Activated T-cell treated with anti-CD3 and anti-CD28 coated beads, Interleukin-2, amount 50 U/mL, for 1 hour (primary cell): ENCODE data around the gene MDFIC.
"Not testable (repeated sequence)": the region's sequence is repeated elsewhere in the genome, so short reads cannot be mapped to it uniquely, and the experiment has no call there.

Source experiments
- DNase-seq: peaks from one replicate; pipeline ENCODE4 v3.0.0-alpha.2; 2020

Gene MDFIC

DNA sequence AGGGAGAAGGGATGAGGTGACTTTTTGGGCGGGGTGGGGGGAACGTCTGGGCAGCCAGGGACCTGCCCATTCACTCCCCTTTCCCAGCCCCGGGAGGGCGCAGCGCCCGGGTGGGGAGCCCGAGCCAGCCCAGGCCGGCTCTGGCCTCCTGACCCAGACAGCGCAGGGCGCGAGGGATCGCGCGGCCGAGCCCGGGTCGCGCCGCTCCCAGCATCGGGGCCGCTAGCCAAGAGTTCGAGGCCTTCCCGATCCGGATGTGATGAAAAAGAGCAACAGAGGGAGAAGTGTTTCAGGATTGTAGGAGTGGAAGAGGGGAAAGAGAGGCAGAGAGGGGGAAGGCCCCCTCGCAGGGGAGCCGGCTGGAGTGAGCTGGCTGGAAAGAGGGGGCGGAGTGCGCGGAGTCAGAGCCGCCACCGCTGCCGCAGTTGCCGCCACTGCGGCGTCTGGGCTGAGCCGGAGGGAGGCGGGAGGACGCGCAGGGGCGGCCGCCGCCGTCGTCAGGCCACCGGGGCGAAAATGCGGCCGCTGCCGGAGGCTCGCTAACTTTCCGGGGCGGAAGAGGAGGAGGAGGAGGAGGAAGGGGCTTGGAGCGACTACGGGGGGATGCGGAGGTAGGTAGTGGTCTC lies at the start of gene MDFIC:
Gene MDFIC (plus strand): TSS at position 69 of the 626 bp plus-strand sequence. CDS start 940 bp downstream, outside the sequence.
- DNase-seq: peak; percentile 72

DNA sequence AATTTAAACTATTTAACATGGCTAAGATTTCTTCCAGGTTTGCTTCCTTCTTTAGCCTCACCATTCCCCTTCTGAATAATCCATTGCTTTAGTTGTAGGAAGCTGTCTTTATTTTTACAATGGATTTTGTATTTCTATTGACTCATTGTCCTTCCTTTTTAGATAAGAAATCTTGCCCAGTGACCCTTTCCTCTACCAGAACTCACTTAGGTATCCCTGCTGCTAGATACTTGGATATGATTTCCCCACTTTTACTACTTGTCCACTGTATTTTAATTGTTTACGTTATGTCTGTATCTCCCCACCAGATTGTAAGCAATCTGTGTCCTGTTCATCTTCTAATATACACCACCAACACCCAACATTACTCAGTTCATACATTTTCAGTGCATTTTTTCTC lies 47.7 kb upstream of the MDFIC start:
- DNase-seq: no peak

DNA sequence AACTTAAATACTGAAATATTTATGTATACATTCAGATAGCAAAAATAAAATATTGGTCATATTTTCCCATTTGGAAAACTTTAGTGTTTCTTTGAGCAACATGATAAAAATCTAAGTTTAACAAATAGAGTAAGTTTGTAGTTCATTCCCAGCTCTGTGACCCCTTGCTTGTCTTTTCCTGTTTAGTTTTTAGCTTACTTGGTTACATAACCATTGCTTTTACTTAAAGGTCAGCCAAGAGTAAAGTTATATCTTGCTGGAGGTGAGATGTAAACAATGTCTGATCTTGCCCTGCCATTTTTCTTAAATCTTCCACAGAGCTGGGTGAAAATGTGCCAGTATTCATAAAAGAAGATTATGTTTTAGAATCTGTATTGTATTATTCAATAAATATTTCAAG lies 46.7 kb upstream of the MDFIC start:
- DNase-seq: no peak

DNA sequence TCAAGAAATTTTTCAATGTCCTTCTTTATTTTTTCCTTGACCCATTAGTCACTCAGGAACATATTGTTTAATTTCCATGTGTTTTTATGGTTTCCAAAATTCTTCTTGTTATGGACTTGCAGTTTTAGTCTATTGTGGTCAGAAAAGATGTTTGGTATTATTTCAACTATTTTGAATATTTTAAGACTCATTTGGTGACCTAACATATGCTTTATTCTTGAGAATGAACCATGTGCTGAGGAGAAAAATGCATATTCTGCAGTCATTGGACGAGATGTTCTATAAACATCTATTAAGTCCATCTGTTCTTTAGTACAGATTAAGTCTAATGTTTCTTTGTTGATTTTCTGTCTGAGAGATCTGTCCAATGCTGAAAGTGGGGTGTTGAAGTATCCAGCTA lies 42.3 kb upstream of the MDFIC start:
- DNase-seq: no peak

- DNase-seq: no peak
Measured at GRCh38 chr7:114885836-114886235, 36.1 kb upstream of the MDFIC start.

DNA sequence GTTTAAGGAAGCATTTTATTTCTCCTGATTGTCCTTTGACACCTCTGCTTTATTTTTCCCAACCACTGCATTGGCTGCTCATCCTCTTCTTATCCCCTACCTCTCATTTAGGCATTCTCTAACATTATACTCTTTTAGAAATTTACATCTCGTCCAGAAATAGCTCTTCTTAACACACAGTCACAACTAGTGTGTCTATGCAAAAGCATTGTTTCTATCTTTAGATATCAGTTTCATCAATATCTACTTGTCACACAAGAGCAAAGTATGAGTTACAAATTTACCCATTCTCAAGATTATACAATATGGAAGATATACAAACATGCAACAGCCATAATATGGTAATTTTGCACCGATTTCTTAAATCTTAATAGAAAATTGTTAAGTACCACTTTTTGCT lies 35.7 kb upstream of the MDFIC start:
- no peak for DNase-seq

GRCh38 chr7:114889116-114889515 lies 32.8 kb upstream of the MDFIC start:
- not testable (repeated sequence) for DNase-seq

DNA sequence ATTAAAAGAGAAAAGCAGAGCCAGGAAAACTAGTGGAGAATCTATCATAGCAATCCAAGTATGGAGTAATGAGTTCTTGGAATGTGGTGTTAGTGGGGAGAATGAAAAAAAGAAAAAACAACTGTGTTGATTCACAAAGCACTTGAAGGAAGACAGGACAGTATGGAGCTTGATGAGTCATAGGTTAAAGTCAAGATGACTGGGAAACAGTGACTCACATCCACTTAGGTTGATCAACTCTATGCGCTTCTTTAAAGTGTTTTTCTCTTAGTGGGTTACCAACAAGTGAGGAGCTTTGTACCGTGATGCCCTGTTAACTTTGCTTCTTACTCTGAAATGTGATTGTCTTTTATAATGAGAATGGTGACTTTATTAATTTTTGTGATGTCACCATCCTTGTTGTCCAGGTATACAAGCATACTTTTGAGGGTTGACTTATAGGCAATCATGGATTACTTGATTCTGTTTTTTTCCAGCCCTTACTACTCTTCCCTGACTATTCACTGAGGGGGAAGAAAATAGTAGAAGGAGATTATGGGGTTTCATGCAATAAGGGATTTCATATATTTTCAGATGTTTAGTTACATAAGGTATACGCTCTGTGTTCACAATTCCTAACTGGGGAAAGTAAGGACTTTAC lies 32.1 kb upstream of the MDFIC start:
- DNase-seq: no peak

- DNase-seq: no peak
Measured at GRCh38 chr7:114890561-114890960, 31.3 kb upstream of the MDFIC start.

- DNase-seq: no peak
Measured at GRCh38 chr7:114900127-114900526, 21.8 kb upstream of the MDFIC start.

DNA sequence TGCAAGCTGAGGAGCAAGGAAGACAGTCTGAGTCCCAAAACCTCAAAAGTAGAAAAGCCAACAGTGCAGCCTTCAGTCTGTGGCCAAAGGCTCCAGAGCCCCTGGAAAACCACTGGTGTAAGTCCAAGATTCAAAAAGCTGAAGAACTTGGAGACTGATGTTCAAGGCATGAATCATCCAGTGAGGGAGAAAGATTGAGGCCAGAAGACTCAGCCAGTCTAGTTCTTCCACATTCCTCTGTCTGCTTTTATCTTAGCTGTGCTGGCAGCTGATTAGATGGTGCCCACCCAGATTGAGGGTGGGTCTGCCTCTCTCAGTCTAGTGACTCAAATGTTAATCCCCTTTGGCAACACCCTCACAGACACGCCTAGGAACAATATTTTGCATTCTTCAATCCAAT lies 20.1 kb upstream of the MDFIC start:
- DNase-seq: no peak

GRCh38 chr7:114903131-114903530 lies 18.8 kb upstream of the MDFIC start:
- no peak for DNase-seq

GRCh38 chr7:114910787-114911186 lies 11.1 kb upstream of the MDFIC start:
- DNase-seq: no peak

DNA sequence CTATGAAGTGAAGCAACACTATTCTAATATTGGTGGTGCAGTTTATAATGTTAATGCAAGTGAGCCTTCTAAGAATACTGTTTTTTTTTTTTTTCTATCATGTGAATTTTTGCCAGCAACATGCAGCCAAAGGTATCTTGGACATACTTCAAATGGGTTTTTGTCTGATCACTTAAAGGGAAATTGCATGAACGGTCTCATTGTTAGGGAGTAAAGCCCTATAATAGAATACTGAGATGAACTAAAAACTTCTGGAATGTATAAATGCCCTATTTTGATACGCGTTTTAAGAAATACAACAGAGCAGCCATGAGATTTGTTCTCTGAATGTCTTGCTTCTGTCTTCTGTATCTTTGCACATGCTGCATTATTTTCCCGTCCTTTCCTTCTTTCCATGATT lies 10.5 kb upstream of the MDFIC start:
- no peak for DNase-seq

DNA sequence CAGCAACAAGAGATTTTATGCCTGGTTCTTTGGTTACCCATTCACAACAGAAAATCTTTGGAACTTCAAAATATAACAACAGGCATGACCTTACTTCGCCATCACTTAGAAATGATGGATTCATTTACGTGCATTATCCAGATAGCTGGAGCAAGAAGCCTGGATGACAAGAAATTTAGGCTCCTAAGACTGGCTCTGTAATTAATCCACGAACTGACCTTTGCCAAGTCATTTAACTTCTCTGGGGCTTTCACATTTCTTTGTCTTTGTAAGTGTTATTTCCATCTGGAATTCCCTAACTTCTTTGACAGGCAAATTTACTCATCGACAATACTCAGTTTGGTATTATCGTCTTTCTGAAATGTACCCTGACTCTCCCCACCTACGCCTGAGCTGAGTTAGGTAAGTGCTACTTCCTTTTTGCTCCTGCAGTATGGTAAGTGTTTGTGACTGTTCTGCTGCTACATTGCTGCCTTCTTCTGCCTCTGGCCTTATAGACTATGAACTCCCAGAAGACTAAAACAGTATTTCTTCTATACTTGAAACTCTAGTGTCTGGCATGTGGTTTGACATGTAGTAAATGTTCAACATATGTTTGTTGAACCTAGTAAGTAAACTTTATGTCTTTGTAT lies 5.5 kb upstream of the MDFIC start:
- DNase-seq: no peak

GRCh38 chr7:114917211-114917839 lies 4.6 kb upstream of the MDFIC start:
- DNase-seq: no peak

DNA sequence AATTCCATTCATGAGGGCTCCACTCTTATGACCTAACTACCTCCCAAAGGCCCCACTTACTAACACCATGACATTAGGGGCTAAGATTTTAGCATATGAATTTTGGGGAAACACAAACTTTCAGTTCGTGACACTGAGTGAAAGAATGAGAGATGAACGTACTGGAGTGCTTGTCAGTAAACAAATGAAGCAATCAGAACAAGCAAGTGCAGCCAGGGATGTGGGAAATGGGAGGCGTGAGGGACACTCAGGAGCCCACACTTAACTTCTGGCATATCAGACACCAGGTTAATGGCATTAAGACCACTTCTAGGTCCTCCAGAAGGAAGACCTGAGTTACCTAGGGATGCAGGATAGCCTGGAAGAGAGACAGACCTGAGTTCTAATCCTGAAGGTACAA lies 2.3 kb upstream of the MDFIC start:
- no peak for DNase-seq

DNA sequence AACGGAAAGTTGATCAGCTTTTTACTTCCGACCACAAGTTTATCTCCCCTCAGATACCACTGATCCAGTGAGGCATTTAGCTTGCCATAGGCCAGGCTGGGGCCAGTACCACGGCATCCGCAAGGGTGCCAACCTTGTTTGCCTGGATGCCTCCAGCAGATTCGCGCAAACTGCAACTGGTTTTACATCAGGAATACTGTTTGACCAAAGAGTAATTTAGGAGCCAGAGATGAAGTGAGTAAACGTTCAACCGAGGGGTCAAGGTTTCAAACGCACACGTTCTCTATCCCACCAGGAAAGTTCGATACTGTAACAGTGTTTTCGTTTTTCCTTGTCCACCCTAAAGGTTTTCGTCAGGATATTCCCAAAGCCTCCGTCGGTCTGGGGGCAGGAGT lies 266 bp upstream of the MDFIC start:
- peak; percentile 39 for DNase-seq

- peak; percentile 66 for DNase-seq
Measured at GRCh38 chr7:114922652-114923402, 933 bp downstream of the MDFIC start.

GRCh38 chr7:114923403-114923713 lies 1.5 kb downstream of the MDFIC start:
- DNase-seq: no peak

DNA sequence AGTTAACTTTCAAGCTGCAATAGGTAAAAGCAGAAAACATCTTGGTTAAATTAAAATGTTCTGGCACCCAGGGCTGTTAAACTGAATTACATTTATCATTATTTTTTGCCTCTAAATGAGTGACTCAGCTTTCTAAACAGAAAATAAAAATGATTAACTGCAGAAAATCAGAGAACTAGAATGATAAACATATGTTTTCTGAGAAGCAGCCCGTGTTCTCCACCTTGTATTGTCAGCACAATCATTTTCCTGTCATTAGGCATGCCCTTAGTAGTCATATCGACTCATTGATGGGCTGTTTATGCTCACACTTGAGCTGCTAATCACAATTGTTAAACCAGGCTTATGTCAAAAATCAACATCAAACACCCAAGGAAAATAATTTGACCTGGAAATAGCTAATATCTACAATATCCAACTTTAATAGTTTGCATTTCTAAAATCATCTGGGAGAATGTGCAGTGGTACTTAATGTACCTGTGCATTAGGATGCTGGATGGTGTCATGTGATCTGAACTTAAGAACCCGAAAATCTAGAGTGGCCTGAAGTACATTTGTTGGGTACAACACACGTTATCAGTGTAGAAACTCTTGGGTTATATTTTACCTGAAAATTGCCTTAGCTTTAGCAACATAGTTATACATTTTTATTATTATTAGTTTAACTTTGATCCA lies 2.3 kb downstream of the MDFIC start:
- no peak for DNase-seq

- no peak for DNase-seq
Measured at GRCh38 chr7:114925434-114925833, 3.5 kb downstream of the MDFIC start.

DNA sequence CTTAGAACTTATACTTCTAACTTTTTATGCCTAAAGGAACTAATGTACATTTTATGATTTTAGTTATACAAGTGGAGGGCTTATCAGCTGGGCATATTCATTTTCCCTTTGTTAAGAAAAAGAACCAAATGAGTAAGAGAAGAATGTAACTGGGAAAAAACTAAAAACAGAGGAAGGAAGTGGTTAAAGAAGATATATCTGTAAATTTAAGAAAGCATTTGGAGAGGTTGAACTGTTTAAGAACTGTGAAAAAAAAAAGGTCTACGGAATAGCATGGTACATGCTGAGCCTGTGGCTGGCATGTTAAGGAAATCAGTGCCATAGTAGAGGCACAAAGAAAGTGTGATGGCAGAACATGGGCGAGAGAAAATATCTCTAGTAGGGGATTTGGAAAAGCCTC lies 6.2 kb downstream of the MDFIC start:
- DNase-seq: no peak
